OCI-LY7 (cell line): ENCODE data around the gene PRR7. TPM values are rescaled to one million over a fixed set of nuclear protein-coding genes. Genes with fewer than 3 reads are reported as not detected.

ENCODE experiments used
- BruUV-seq: library from RNA; stranded (reverse); fragments of 400-500 nt; replicated peaks from 2 replicates; lab custom pipeline; 2021; lab: Mats Ljungman, UMichigan
- CTCF ChIA-PET: fragments of 300-600 bp; sonication (Branson Sonifier 250); formaldehyde crosslinking; loops from one replicate; lab custom pipeline; 2022; ENCODE audit warnings: antibody characterized with exemption; ENCODE audit not compliant: unreplicated experiment; lab: Charles Lee
- POLR2A ChIA-PET: fragments of 300-600 bp; sonication (Branson Sonifier 250); formaldehyde crosslinking; loops from one replicate; lab custom pipeline; 2022; ENCODE audit warnings: antibody characterized with exemption; lab: Charles Lee
- DNase-seq: peaks from one replicate; pipeline ENCODE4 v3.0.0-alpha.2; 2015; ENCODE audit warnings: low spot score
- H2AFZ ChIP-seq: fragments of 200-600 bp; sonication (generic), shearing (Covaris generic); 2 replicates; pipeline ENCODE4 v1.6.1; 2014; ENCODE audit warnings: mild to moderate bottlenecking, antibody characterized with exemption, low read length, moderate library complexity
- H3K27ac ChIP-seq: fragments of 200-600 bp; sonication (generic); 2 replicates; pipeline ENCODE4 v1.5.1; 2014; ENCODE audit warnings: mixed run types, low read depth, mild to moderate bottlenecking, moderate library complexity, low read length, inconsistent platforms; ENCODE audit not compliant: poor library complexity, severe bottlenecking
- H3K36me3 ChIP-seq: fragments of 200-600 bp; sonication (generic); 2 replicates; pipeline ENCODE4 v1.6.1; 2014; ENCODE audit warnings: mild to moderate bottlenecking, antibody characterized with exemption, low read length, moderate library complexity, mixed read lengths; ENCODE audit not compliant: insufficient read depth
- H3K4me1 ChIP-seq: fragments of 200-600 bp; sonication (generic); 2 replicates; pipeline ENCODE4 v1.5.1; 2014; ENCODE audit warnings: mild to moderate bottlenecking, low read length; ENCODE audit not compliant: insufficient read depth, poor library complexity, severe bottlenecking
- H3K4me2 ChIP-seq: fragments of 200-600 bp; sonication (generic); 2 replicates; pipeline ENCODE4 v1.6.1; 2014; ENCODE audit warnings: mild to moderate bottlenecking, low read length
- H3K4me3 ChIP-seq: fragments of 200-600 bp; sonication (generic); 2 replicates; pipeline ENCODE4 v1.5.1; 2014; ENCODE audit warnings: mild to moderate bottlenecking, low read depth, low read length; ENCODE audit not compliant: poor library complexity, severe bottlenecking
- H3K79me2 ChIP-seq: fragments of 200-600 bp; sonication (generic); 2 replicates; pipeline ENCODE4 v1.6.1; 2016; ENCODE audit warnings: low read depth, mild to moderate bottlenecking, low read length, moderate library complexity, mixed read lengths; ENCODE audit not compliant: insufficient read depth
- H3K9me2 ChIP-seq: fragments of 200-600 bp; sonication (generic); 2 replicates; pipeline ENCODE4 v1.6.1; 2016; ENCODE audit warnings: mild to moderate bottlenecking, low read length, mixed read lengths; ENCODE audit not compliant: insufficient read depth
- H3K9me3 ChIP-seq: fragments of 200-600 bp; sonication (generic); 2 replicates; pipeline ENCODE4 v1.6.1; 2014; ENCODE audit warnings: mild to moderate bottlenecking, mixed run types, low read length, mixed read lengths
- H4K20me1 ChIP-seq: fragments of 200-600 bp; sonication (generic); 2 replicates; pipeline ENCODE4 v1.6.1; 2014; ENCODE audit warnings: mild to moderate bottlenecking, antibody characterized with exemption, low read length, moderate library complexity, mixed read lengths; ENCODE audit not compliant: insufficient read depth
- CTCF ChIP-seq: fragments of 200-600 bp; sonication (generic); conservative IDR thresholded peaks from 2 replicates; pipeline ENCODE4 v1.5.1; 2014; ENCODE audit warnings: mild to moderate bottlenecking, antibody characterized with exemption, low read length, moderate library complexity, mixed read lengths
- EZH2phosphoT487 ChIP-seq: fragments of 200-600 bp; sonication (generic); IDR thresholded peaks from 2 replicates; pipeline ENCODE4 v1.6.1; 2018; ENCODE audit warnings: low read depth, borderline replicate concordance, mild to moderate bottlenecking, mixed run types, antibody characterized with exemption, low read length, moderate library complexity, mixed read lengths
- intact Hi-C: fragments of 100-400 bp; cut with micrococcal nuclease; formaldehyde crosslinking; loops from one replicate; pipeline ENCODE4 v1.10.0; 2022; ENCODE audit not compliant: unreplicated experiment
- total RNA-seq, 2 experiments: library from RNA; depleted of rRNA in 1 of 2; stranded (reverse); fragments of >200 nt in 1 of 2; shearing (Covaris generic) in 1 of 2; gene quantifications; 2 replicates each; pipeline ENCODE4 v1.2.3, GENCODE V29; 2014 to 2022

PRR7 gene
- total RNA-seq, 2 experiments from 2014 or later, result 12.8 to 13.6 TPM

- peak overlapping the region; percentile 8 for H3K4me3 ChIP-seq
- no peaks in the 10 kb centered on the region for H4K20me1 ChIP-seq
- H3K27ac ChIP-seq, result peak overlapping the region; percentile 94
- no peak overlapping the region for H2AFZ ChIP-seq
- intact Hi-C loops, result loop anchor here (10.0 kb wide), 1 partner anchor 611 kb away; the partner anchor contains the start of gene N4BP3
- peak; percentile 40 for DNase-seq
- TF ChIP-seq EZH2phosphoT487 (no peak), CTCF (no peak)
- BruUV-seq, result no TSS peak
- no peaks in the 10 kb centered on the region for H3K9me2 ChIP-seq
- POLR2A ChIA-PET, result interaction anchor here (1.5 kb wide), 1 partner anchor 49 kb away, joined by 6 read pairs; no protein-coding TSS in a partner anchor
- H3K9me3 ChIP-seq, result no peaks in the 10 kb centered on the region
- H3K36me3 ChIP-seq, result peaks cover 62% of the 10 kb centered on the region
- CTCF ChIA-PET, result no interaction called here
- peaks cover 73% of the 10 kb centered on the region for H3K4me1 ChIP-seq
- H3K4me2 ChIP-seq, result peak overlapping the region; percentile 71
- peaks cover 18% of the 10 kb centered on the region for H3K79me2 ChIP-seq
Observed at GRCh38 chr5:177503351-177504085, 56.9 kb downstream of the PRR7 start.

DNA sequence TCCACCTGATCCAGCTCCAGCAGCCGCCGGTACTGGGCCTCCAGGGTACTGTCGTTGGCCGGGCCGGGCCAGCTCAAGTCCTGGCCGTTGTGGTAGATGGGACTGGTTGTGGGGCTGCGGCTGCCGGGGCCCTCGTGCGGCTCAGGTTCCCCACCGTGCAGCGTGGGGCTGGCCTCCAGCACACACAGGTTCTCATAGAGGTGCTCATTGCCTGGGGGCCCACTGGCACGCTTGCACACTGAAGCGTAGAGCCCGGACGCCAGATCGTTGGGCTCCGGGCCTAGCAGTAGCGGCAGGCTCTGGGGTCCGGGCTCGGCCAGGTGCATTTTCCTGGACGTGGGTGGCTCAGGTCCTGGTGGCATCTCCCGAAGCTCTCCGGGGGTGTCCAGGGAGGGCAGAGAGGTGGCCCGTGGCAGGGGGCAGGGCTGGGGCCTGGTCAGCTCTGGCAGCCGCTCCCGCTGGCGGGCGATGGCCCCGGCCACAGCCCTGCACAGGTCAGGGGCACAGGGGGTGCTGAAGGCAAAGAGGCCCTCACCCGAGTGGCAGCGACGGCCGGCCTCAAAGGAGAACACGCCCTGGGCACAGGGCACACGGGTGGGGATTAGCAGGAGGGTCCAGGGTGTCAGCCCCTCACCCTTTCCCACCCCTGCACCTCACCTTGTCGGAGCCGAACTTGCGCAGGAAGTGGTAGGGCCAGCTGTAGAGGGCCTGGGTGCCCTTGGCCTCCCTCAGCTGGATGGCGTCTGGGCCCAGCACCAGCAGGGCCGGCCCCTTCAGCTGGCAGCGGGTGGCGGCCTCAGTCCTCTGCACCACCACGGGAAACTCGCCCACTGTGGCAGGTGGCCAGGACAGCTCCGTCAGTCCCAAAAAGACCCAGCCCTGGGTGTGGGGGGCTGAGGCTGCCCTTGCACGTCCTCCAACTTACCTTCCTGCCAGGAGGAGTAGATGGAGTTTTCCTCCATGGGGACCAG, 57.8 kb downstream of the PRR7 start:
- TF ChIP-seq CTCF, result no peak
- TF ChIP-seq EZH2phosphoT487, result no peak
- H3K4me1 ChIP-seq, result peaks cover 77% of the 10 kb centered on the region
- no peaks in the 10 kb centered on the region for H4K20me1 ChIP-seq
- peak; percentile 52 for DNase-seq
- H3K9me3 ChIP-seq, result no peaks in the 10 kb centered on the region
- intact Hi-C loops, result loop anchor here (5.0 to 10.0 kb wide), 2 partner anchors 192 to 610 kb away; partner anchors contain the start of genes MXD3 and N4BP3
- no peaks in the 10 kb centered on the region for H3K9me2 ChIP-seq
- H2AFZ ChIP-seq, result no peak overlapping the region
- H3K79me2 ChIP-seq, result peaks cover 23% of the 10 kb centered on the region
- ChIA-PET CTCF (interaction anchor here (0.6 to 0.7 kb wide), 2 partner anchors 44 to 49 kb away, joined by 3 read pairs; no protein-coding TSS in a partner anchor), POLR2A (no interaction called here)
- H3K4me3 ChIP-seq, result peak overlapping the region; percentile 8
- peak overlapping the region; percentile 94 for H3K27ac ChIP-seq
- H3K4me2 ChIP-seq, result peak overlapping the region; percentile 71
- peaks cover 68% of the 10 kb centered on the region for H3K36me3 ChIP-seq
- BruUV-seq, result no TSS peak
